NCI-H1694 (cell line): ENCODE data around the gene NFIX.

Experiments used
- DNase-seq: peaks from one replicate; lab custom pipeline; 2025; lab: John Stamatoyannopoulos, UW

NFIX gene

DNA sequence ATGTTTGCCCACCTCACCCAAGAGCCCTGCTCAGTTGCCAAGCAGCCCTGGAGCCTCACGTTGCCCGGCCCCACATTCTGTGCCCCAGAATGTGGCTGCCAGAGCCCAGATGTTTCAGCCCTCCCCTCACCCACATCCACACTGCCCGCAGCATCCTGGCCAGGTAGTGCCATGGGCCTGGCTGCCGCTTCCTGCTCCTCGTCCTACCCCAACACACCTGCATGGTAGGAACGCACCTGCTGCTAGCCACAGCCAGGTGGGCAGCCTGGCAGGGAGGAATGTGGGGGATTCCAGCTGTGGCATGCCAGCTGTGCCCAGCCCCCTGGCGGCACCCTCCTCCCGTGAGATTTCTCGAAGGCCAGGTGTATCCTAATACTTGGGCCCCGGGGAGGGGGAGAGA is 7.5 kb upstream of the NFIX start:
- DNase-seq = no peak

DNA sequence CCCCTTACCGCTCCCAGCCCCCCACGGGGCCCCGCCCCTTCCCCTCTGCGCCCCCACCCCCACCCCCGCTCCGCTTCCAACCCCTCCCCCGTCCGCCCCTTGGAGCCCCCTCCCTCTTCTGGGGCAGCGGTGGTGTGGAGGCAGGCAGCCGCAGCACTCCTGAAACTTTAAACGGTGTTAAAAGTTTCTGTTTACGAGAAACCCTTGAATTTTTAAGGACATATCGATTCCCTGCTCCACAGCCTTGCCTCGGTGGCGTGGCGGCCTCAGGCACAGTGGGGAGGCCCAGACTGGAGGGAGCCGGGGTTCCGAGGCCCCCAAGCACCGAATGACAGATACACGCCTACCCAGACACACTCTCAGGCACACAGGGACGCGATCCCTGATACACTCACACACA is 4.8 kb upstream of the NFIX start:
- no peak for DNase-seq

DNA sequence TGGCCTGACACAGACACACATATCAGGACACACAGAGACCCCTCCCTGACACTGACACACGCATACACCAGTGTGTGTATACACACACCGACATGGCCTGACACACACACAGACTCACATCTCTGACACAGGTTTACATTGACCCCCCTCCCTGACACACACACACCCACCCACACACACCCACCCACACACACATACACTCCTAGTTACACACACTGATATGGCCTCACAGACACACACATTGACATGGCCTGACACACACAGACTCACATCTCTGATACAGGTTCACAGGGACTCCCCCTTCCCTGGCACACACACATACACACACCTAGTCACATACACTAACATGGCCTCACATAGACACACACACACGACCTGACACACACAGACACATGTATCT is 4.4 kb upstream of the NFIX start:
- DNase-seq = no peak

DNA sequence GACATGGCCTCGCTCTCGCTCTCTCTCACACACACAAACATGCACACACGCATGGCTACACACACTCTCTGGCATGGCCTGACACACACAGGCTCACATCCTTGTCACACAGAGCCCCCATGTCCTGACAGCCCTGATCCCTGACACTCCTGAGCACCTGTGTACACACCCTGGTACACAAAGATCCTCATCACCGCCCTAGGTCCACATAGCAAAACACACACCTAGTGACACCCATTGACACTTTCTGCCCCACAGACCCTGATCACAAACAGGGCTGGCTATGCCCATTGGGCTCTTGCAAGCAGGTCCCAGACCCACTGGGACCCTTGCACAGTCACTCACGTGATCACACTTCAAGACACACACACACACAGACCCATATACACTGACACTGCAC is 4.0 kb upstream of the NFIX start:
- DNase-seq = no peak

DNA sequence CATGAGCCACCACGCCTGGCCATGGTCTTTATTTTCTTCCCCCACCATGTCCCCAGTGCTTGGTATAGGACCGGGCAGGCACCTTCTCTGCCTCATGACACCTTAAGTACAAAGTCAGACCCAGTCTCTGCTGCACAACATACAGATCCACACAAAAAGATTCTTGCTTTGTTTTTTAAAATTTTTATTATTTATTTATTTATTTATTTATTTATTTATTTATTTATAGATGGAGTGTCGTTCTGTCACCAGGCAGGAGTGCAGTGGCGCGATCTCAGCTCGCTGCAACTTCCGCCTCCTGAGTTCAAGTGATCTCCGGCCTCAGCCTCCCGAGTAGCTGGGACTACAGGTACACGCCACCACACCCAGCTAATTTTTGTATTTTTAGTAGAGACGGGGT is 2.5 kb upstream of the NFIX start:
- no peak for DNase-seq

DNA sequence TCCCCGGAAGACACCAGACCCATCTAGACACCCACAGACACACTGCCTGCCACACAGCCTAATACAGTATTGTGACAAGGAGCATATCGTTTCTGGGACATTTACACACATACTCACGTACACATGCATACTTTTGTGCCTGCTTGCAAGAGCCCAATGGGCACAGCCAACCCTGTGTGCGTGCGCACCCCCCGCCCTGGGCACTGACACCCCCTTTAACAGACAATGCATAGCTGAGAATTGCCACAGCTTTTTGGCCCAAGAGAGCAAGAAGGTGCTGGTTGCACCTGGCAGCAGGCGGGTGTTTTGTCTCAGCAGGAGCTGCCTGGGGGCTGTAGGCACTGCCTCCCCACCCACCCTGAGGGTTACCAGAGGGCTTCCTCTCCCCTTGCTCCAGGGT is 1.7 kb upstream of the NFIX start:
- no peak for DNase-seq

DNA sequence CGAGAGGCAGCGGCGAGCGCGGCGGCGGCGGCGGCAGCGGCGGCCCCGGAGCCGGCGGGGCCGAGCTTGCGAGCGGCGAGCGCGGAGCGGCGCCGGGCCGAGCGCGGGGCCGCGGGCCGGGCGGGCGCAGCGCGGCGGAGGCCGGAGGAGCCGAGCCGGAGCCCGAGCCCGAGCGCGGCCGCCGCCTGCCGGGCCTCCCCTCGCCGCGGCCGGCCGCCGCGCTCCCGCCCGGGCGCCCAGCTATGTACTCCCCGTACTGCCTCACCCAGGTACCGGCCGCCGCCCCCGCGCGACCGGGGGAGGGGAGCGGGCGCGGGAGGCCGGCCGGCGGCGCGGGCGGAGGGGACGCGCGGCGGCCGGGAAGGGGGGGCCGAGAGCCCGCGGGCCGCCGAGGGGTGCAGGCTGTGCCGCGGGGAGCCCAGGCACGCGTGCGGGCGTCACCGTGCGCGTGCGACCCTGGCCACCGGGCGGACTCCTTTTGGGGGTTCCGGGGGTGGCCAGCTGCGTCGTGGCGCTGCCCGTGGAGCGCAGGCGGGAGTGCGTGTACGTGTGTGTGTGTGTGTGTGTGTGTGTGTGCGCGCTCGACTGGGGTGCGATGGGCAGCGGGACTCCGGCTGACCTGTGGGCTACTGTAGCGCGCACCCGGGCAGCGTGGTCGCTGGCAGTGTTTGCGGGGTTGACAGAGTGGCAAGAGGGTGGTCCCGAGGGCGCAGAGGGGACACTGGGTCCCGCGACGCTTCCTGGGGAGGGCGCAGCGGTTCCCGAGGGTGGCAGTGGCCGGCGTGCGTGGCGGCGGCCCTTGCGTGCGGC is 526 bp downstream of the NFIX start:
- DNase-seq = no peak

DNA sequence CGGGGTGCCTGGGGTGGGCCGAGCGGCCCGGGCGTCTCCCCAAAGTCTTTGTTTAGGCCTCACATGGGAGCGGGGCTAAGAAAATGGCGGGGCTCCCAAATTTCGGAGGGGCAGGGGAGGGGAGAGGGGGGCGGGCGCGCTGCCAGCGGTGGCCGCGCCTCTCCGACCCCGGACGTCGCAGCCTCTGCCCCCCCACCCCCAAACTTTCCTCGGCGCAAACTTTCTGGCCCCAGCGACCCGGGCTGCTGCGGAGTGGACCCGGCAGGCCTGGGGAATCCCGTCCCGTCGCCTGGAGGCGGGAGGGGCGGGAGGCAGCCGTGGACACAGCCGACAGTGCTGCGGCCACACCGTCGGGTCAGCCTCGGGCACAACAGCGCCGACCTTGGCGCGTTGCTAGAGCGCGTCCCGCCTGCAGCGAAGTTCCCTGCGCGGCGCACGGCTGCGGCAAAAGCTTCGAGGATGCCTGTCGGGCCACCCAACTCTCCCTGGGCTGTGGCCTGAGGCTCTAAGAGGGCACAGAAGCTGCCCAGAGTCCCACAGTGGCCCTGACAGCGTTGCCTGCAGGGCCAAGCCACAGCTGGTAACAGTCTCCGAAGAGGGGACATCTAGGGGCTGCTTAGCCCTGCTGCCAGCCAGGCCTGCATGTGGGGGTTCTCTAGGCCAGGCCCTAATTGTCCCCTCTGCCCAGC is 1.3 kb downstream of the NFIX start:
- DNase-seq = no peak

DNA sequence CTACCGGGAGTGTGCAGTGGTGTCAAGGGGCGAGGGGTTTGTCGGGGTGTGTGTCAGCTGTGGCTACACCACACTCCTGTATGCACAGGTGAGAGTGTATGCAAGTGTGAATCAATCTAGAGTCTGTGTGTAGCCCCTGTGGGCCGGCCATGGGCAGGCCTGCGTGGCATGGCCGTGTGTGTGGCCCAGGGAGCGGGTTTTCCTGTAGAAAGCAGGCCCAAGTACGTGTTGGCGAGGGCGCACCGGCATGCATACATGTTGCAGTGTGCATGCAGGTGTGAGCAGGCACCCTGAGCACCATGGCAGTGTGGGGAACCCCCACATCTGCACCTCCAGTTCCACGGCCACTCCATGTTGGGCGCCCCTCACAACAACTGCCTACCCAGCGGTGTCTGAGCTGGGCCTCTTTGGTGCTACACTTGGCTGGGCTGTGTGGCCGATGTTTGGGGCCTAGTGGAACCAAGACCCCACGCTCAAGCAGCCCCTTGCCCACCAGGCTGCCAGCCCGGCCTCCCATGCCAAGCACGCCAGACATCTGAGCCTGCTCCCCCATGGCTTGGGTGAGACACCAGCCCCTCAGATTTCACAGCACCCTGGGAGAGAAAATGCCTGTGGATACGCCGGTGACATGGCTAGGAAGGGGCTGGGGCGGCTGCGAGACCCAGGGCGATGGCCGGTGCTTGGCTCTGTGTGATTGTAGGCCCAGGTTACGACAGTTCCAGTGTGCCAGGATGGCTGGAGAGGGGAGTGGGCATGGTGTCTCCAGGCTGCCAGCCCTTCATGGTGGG is 2.1 kb downstream of the NFIX start:
- DNase-seq = no peak

DNA sequence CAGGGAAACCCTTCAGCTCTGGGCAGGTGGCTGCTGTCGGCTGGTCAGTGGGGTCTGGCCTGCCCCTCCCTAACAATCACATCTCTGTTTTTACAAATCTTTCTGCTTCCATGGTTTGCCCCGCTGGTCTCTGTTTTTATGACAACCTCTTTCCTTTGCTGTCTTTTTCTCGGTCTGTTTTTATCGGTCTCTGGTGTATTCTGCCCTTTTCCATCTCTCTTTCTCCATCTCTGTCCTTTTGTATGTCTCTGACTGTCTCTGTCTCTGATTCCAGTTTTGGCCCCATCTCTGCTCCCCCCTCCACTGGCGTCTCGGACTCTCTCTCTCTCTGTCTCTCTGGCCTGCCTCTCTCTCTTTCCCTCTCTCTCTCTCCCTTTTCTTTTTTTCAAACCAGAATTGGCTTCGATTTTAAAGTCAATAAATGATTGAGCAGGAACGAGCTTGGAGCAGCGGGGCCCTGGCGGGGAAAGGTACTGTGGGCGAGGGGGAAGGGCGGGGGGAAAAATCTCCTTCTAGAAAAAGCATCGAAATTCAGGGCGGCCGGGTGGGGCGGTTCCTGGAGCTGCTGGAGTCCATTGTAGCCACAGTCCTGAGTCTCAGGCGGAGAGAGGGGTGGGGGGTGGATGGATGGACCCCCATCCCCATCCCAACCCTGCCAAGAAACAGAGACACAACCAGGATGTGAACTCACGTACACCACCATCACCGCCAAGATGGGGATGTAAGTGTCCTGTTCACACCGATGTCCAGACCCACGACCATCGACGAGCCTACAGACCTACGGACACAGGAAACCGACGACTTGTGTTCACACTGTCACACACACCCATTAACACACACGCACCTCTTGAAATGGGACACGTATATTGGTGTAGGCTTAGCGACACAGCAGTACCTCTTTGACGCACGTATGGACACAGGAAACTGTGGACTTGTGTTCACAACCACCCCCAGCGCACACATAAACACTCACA is 3.0 kb downstream of the NFIX start:
- DNase-seq = no peak

DNA sequence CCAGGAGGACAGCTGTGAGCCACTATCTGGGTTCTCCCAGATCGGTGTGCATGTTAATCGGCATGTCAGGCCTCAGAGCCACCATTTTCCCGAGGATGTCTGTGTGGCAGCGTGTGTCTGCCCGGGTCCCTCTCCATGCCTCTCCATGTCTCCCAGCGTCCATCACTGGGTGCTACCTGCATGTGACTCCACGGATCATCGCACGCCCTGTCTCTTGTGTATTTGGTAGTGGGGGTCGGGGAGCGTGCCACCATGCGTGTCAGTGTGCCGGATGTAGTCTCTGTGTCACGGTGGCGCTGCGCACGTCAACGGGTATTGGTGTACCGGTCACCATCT is 5.9 kb downstream of the NFIX start:
- DNase-seq = no peak

DNA sequence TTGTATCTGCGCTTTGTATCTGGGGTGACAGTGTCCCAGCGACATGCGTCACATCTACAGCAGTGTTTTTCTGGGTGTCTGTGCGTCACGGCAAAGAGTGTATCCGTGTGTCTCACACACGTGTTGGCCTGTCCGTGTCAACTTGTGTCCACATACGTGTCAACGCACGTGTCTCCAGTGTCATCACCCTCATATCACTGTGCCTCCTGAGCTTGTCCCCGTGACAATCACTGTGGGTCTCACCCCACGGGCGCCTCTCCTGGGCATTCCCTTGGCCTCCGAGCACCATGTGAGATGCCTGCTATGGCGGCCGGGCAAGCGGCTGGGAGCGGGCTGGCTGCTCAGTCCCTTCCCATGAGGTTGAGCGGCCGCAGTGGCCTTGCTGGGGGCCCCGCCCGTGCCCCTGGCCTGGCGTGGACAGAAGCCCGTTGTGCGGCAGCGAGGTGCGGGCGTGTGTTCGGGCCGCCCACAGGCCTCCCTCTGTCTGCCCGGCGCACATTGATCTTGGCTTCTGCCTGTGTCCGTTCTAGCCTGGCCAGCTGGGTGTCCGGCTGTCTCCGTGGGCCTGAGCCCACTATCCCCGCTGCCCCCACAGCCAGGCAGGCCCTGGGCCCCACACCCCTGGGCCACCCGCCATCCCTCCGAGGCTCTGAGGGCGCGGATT is 6.4 kb downstream of the NFIX start:
- no peak for DNase-seq

DNA sequence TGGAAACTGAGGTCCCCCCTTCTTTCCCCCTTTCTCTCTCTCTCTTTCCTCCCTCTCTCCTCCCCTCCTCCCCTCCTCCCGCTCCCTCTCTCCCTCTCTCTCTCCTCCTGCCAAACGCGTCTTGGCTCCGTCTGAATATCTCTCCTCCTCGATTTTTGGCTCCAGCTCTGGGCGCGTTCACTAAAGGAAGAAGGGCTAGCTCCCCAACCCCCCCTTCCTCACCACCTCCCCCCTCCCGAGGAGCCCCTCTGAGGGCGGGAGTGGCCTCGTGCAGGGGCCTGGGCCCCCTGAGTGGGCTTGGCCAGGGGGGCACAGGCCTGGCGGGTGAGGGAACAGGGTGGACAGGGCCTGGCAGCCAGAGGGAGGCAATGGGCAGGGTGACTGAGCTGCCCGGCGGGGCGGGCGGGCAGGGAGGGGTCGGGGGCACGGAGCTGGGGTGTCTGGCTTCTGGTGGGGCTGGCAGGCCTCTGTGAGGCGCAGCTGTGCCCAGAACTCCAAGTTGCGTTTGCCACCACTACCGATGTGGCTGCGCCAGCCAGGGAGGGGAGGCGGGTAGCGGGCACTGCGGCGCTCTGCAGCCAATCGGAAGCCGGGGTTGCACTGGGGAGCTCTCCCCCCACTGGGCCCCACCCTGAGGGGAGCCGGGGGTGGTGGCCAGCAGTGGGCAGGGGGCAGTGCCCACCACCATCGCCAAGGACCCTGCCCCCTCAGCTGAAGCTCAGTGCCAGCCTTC is 7.1 kb downstream of the NFIX start:
- no peak for DNase-seq

DNA sequence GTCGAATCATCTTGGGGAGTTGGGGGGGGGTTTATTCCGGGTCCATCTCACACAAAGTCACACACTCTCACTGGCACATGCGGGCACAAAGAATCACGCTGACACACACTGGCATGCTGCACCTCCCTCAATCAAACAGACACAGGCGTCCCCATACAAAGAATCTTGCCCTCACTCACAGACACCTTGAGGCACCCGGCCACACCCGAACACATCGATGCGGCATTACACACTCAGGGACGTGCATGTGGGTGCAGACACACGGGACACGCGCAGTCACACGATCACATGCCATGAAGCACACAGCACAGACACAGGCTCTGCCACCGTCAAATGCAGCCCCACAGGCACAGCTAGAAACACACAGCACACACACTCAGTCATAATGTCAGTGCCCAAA is 7.8 kb downstream of the NFIX start:
- DNase-seq = no peak

DNA sequence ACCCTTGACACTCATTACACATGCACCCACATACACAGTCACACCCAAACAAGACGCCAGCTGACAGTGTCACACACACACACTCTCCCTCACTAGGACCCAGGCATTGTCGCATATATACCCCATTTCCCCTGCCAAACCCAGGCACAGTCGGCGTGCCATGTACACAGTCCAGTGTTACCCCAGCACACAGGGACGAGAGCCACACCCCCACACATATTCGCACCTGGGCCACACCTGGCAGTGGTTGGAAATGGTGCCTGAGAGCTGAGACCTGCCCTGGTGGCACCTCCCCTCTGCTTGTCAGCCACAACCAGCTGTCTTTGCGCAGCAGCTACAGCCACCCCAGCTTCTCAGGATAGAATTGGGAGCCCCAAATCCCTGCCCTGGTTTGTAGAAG is 9.0 kb downstream of the NFIX start:
- DNase-seq = no peak

DNA sequence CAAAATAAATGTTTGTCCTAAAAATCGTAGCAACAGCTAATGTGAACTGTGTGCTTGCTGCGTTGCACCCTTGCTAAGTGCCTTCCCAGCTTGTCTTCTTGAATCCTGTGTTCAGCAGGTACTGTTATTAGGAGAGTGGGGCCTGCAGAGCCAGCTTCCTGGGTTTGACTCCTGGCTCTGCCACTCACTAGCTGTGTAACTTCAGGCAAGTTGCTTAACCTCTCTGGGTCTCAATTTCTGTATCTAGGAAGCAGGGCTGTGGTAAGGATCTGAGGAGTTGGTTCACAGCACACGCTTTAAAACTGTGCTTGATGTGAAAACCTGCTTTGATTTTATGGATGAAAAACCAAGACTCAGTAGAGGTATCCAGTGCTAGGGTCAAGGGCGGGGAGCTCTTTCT is 10.0 kb downstream of the NFIX start:
- no peak for DNase-seq

DNA sequence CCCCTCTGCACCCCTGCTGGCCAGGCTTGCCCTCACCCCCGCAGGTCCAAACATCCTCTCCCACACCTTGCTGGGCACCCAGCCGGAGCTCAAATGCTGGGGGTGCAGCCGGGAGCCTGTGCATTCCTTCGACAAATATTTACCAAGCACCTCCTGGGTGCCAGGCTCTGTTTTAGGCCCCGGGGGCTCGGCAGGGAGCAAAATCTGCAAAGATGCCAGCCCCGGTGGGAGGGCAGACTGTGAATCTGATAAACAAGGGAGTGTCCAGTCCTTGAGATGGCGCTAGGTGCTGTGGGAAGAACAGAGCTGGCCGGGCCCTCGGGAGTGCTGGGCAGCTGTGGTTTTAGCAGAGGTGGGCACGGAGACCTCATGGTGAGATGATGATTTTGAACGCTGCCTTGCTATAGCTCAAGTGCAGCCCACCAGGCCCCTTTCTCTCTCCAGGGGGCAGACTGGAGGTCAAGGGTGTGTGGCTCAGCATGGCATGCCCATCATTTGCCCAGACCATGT is 10.6 kb downstream of the NFIX start:
- no peak for DNase-seq

DNA sequence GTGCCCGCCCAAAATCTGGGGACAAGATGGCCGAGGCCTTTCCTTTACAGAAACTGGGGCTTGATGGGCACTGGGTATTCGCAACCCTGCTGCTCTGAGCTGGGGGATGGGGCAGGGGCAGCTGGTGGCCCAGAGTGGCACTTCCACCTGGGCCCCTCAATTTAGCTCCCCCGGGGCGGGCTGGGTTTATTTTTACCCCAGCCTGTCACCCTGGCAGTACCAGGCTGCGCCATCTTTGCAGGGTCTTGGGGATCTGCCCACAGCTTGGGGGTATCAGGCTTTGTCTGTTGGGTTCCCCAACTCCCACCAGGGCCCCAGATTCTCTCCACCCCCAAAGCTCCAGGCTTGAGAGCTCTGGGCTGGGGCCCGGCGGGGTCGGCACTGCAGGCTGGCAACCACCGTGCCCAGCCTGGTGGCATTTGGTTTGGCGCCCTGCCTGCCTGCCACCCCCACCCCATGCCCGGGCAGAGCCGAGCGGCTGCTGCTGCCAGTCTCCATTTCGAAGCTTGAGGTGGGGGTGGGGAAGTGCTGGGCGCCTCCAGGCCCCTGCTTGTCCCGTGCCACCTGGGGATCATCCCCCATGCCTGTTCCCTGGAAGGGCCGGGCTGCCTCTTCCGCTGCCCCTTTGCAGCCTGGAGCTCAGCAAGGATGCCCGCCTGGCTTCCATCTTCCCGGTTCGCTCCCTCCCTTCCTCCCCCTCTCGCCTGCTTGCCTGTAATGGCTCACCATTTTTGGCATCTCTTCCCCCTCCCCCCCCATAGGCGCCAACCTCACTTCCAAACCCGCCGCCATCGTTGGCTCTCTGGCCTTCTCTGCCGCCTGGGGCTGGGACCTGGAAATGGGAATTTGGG is 11.4 kb downstream of the NFIX start:
- DNase-seq = no peak

DNA sequence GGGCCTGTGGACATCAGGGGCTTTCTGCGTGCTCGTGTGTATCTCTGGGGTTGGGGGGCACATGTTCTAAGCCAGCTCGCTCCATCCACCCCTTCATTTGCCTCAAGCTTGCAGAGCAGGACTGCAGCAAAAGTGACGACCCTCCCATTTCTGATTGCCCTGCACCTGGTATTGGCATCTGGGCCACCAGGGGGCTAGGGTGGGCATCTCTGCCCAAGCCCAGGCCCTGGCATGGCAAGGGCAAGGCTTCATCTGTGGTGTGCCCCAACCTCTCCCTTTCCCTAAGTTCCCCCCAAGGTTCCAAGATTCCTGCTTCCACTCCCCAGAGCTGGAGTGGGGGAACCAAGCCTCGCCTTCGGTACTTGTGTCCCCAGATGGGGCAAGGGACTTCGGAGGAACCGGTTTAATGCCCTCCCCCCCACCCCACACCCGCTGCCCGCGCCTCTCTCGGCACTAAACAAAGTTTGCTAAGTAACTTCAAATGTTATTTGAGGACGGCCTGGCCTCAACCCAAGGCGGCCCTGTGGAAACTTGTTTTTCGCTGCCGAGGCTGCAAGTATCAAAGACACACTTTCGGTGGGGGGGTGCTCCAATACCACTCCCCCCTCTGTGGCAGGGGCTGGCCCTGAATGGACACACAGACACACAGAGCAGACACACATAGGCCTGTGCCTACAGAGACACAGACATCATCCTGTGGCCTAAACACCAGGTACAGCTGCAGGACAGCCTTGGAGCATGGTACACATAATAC is 12.2 kb downstream of the NFIX start:
- no peak for DNase-seq
